ENCODE results near the gene SLC15A3. TPM values are rescaled to one million over a fixed set of nuclear protein-coding genes. Genes with fewer than 3 reads are reported as not detected.

Gene SLC15A3
- total and polyA plus RNA-seq, 5 donors from 2014 or later, result 0.43 to 1.0 TPM; not detected in 3

DNA sequence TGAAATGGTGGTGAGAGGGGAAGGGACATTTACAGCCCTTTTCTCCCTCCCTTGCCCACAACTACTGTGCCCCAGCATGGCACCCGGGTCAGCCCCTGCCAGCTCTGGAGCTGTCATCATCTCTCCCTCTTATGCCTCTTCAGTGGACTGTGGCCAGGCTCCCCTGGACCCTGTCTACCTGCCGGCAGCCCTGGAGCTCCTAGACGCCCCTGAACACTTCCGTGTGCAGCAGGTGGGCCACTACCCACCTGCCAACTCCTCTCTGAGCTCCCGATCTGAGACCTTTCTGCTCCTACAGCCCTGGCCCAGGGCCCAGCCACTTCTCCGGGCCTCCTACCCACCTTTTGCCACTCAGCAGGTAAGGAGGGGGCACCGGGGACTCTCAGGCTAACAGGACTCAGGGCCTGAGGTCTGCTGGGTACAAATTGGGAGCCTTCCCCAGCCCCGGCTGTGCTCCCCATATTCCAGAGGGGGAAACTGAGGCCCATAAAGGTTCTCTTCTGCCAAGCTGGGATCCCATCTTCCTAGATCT lies 24.8 kb downstream of the SLC15A3 start:
- H3K4me1 ChIP-seq (ENCODE audit: control insufficient read depth, insufficient read depth, low read length, poor library complexity, severe bottlenecking), result peaks cover 21% of the 10 kb centered on the region
- Mint-ChIP-seq H3K27ac (no peak overlapping the region), H3K27me3 (peaks cover 34% of the 10 kb centered on the region), H3K9me3 (no peaks in the 10 kb centered on the region), H3K4me3 (peak overlapping the region in 2 of 4 donors; percentile 4 to 6), H3K36me3 (peaks cover 12% of the 10 kb centered on the region), H3K4me1 (peaks cover 0 to 15% (median 6%) of the 10 kb centered on the region in 4 donors)
- peaks cover 15% of the 10 kb centered on the region for H3K36me3 ChIP-seq (ENCODE audit: control insufficient read depth, insufficient read depth, low read length)
- ATAC-seq (ENCODE audit: low read depth in 2 of 2) (no peak), DNase-seq (no peak)
- no peaks in the 10 kb centered on the region for H3K9me3 ChIP-seq (ENCODE audit: control insufficient read depth in 2 of 2, low read length in 2 of 2)
- peaks cover 8% of the 10 kb centered on the region for H3K27me3 ChIP-seq (ENCODE audit: control insufficient read depth, insufficient read depth, low read length)
- no peak overlapping the region for H3K4me3 ChIP-seq (ENCODE audit: low read depth, low read length)
- no peak overlapping the region for H3K27ac ChIP-seq (ENCODE audit: insufficient read depth, low read length, poor library complexity, severe bottlenecking)

GRCh38 chr11:60926500-60926899 lies 25.5 kb downstream of the SLC15A3 start:
- Histone ChIP-seq H3K36me3 (ENCODE audit: control insufficient read depth, insufficient read depth, low read length) (peaks cover 22% of the 10 kb centered on the region), H3K9me3 (ENCODE audit: control insufficient read depth in 2 of 2, low read length in 2 of 2) (no peaks in the 10 kb centered on the region), H3K4me1 (ENCODE audit: control insufficient read depth, insufficient read depth, low read length, poor library complexity, severe bottlenecking) (peaks cover 21% of the 10 kb centered on the region), H3K27me3 (ENCODE audit: control insufficient read depth, insufficient read depth, low read length) (peaks cover 8% of the 10 kb centered on the region), H3K27ac (ENCODE audit: insufficient read depth, low read length, poor library complexity, severe bottlenecking) (no peak overlapping the region), H3K4me3 (ENCODE audit: low read depth, low read length) (no peak overlapping the region)
- no peak for DNase-seq
- Mint-ChIP-seq H3K4me3 (peak overlapping the region in 2 of 4 donors; percentile 40 to 61), H3K9me3 (no peaks in the 10 kb centered on the region), H3K36me3 (peaks cover 16% of the 10 kb centered on the region), H3K27me3 (peaks cover 34% of the 10 kb centered on the region), H3K4me1 (peaks cover 0 to 15% (median 6%) of the 10 kb centered on the region in 4 donors), H3K27ac (no peak overlapping the region)
- no peak for ATAC-seq (ENCODE audit: low read depth in 2 of 2)

GRCh38 chr11:60925868-60926267 lies 26.1 kb downstream of the SLC15A3 start:
- H3K27me3 Mint-ChIP-seq, result peaks cover 33% of the 10 kb centered on the region
- H3K36me3 Mint-ChIP-seq, result peaks cover 20% of the 10 kb centered on the region
- DNase-seq (no peak), ATAC-seq (ENCODE audit: low read depth in 2 of 2) (no peak)
- no peak overlapping the region for H3K4me3 ChIP-seq (ENCODE audit: low read depth, low read length)
- peaks cover 0 to 15% (median 6%) of the 10 kb centered on the region in 4 donors for H3K4me1 Mint-ChIP-seq
- peaks cover 28% of the 10 kb centered on the region for H3K36me3 ChIP-seq (ENCODE audit: control insufficient read depth, insufficient read depth, low read length)
- H3K27ac ChIP-seq (ENCODE audit: insufficient read depth, low read length, poor library complexity, severe bottlenecking), result no peak overlapping the region
- H3K4me1 ChIP-seq (ENCODE audit: control insufficient read depth, insufficient read depth, low read length, poor library complexity, severe bottlenecking), result peaks cover 21% of the 10 kb centered on the region
- H3K27ac Mint-ChIP-seq, result peak overlapping the region in 1 of 3 donors; percentile 15
- H3K9me3 ChIP-seq (ENCODE audit: control insufficient read depth in 2 of 2, low read length in 2 of 2), result no peaks in the 10 kb centered on the region
- peaks cover 8% of the 10 kb centered on the region for H3K27me3 ChIP-seq (ENCODE audit: control insufficient read depth, insufficient read depth, low read length)
- no peaks in the 10 kb centered on the region for H3K9me3 Mint-ChIP-seq
- peak overlapping the region in 2 of 4 donors; percentile 61 to 75 for H3K4me3 Mint-ChIP-seq

DNA sequence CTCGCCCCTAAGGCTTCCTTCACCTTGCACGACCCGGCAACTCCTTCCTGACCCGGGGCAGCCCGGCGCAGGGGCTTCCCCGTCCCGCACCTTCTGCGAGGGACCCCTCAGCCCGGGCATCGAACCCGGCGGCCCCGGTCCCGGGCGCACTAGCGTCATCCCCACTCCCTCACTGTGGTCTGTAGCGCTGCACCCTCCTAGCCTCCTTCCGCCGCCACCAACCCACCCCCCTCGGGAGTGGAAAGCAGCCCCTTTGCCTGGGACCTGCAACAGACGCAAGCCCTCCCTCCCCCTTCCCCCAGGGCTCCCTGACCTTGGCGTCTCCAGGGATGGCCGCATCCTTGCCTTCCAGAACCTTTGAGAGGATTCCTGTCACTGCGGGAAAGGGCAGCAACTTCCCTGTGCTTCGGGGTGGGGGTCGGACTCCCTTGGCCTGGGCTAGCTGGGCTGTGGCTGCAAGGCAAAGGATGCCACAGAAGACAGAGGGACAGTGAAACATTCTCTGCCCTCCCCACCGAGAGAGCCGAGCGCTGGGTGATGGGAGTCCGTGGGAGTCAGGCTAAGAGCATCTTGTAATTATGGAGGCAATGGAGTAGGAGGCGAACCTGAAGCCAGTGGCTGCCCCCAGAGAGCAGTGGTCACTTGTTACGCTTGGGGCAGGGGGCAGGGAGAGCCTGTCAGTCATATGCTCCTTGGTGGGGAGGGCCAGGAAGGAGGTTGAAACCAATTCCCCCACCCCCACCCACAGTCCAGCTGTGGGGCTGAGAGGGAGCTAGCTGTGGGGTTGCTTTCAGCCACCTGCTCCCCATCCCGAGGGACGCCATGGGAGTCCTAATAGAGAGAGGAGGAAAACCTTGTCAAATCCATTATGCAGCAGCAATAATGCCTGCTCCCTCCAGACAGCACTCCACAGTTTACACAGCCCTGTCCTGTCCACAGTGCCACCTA lies 26.8 kb downstream of the SLC15A3 start:
- peak overlapping the region in 1 of 3 donors; percentile 69 for H3K27ac Mint-ChIP-seq
- DNase-seq (no peak), ATAC-seq (ENCODE audit: low read depth in 2 of 2) (no peak)
- Histone ChIP-seq H3K36me3 (ENCODE audit: control insufficient read depth, insufficient read depth, low read length) (peaks cover 35% of the 10 kb centered on the region), H3K4me3 (ENCODE audit: low read depth, low read length) (no peak overlapping the region), H3K9me3 (ENCODE audit: control insufficient read depth in 2 of 2, low read length in 2 of 2) (no peaks in the 10 kb centered on the region), H3K27me3 (ENCODE audit: control insufficient read depth, insufficient read depth, low read length) (peaks cover 8% of the 10 kb centered on the region), H3K4me1 (ENCODE audit: control insufficient read depth, insufficient read depth, low read length, poor library complexity, severe bottlenecking) (peaks cover 21% of the 10 kb centered on the region), H3K27ac (ENCODE audit: insufficient read depth, low read length, poor library complexity, severe bottlenecking) (no peak overlapping the region)
- H3K36me3 Mint-ChIP-seq, result peaks cover 27% of the 10 kb centered on the region
- H3K27me3 Mint-ChIP-seq, result peaks cover 30% of the 10 kb centered on the region
- peak overlapping the region; percentile 43 to 72 (median 57) for H3K4me3 Mint-ChIP-seq
- H3K4me1 Mint-ChIP-seq, result peaks cover 0 to 16% (median 8%) of the 10 kb centered on the region in 4 donors
- H3K9me3 Mint-ChIP-seq, result no peaks in the 10 kb centered on the region

DNA sequence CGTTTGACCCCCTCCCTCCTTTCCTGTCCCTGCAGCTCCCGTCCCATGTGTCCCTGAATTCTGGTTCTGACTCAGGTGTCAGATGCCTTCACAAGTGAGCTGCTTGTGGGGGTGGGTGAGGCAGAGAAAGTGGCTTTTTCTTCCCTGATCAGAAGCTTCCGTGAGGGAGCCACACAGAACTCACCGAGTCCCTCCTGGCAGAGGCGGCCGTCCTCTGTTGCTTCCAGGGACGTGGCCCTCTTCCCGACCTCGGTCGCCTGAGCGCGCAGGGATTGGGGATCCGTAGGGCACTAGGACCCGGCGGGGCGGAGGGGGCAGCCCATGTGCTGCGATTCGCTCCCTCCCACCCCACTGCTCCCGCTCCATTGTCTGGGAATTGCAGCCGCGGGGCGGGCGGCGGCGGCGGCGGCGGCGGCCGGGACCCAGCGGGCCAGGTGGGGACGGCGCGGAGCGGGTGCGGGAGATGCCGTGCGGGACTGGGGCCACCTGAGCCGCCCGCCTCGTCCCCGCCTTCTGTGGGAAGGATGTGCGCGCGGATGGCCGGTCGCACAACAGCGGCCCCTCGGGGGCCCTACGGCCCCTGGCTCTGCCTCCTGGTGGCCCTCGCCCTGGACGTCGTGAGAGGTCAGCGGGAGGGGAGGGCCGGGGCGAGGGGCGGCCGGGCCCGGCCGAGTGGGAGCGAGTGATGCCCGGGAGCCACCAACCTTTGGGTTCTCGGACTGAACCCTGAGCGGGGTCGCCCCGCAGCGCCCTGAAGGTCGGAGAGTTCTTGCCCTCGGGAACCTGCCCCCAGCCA lies 27.7 kb downstream of the SLC15A3 start, which contains the start of gene TMEM132A:
Gene TMEM132A, plus strand, starts transcription at position 351 of the 796 bp plus-strand sequence. Its CDS starts 174 bp downstream, at position 525.
- DNase-seq (no peak), ATAC-seq (ENCODE audit: low read depth in 2 of 2) (peak in 1 of 2 donors; percentile 20)
- Mint-ChIP-seq H3K27me3 (peaks cover 30% of the 10 kb centered on the region), H3K27ac (peak within 1 kb of the TSS in 1 of 3 donors; percentile 69), H3K4me1 (peaks cover 0 to 21% (median 8%) of the 10 kb centered on the region in 4 donors), H3K36me3 (peaks cover 35% of the 10 kb centered on the region), H3K9me3 (no peaks in the 10 kb centered on the region), H3K4me3 (peak within 1 kb of the TSS; percentile 43 to 76 (median 64))
- no peak within 1 kb of the TSS for H3K4me3 ChIP-seq (ENCODE audit: low read depth, low read length)
- H3K9me3 ChIP-seq (ENCODE audit: control insufficient read depth in 2 of 2, low read length in 2 of 2), result no peaks in the 10 kb centered on the region
- H3K27ac ChIP-seq (ENCODE audit: insufficient read depth, low read length, poor library complexity, severe bottlenecking), result no peak within 1 kb of the TSS
- peaks cover 21% of the 10 kb centered on the region for H3K4me1 ChIP-seq (ENCODE audit: control insufficient read depth, insufficient read depth, low read length, poor library complexity, severe bottlenecking)
- peaks cover 5% of the 10 kb centered on the region for H3K27me3 ChIP-seq (ENCODE audit: control insufficient read depth, insufficient read depth, low read length)
- peaks cover 44% of the 10 kb centered on the region for H3K36me3 ChIP-seq (ENCODE audit: control insufficient read depth, insufficient read depth, low read length)

DNA sequence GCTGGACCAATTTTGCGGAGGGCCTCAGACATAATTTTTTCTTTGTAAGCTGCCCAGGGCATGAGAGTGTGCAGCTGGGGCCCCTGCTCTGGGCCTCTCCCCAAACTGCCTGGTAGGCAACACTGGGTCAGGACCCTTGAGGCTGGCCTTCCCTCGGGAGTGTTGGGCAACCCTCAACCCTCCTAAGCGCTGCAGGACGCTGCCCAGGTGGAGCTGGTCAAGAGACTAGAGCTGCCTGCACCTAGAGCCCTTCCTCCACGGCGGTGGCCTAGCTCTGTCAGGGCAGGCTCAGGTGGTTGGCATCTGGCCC lies 28.2 kb downstream of the SLC15A3 start:
- Histone ChIP-seq H3K9me3 (ENCODE audit: control insufficient read depth in 2 of 2, low read length in 2 of 2) (no peaks in the 10 kb centered on the region), H3K36me3 (ENCODE audit: control insufficient read depth, insufficient read depth, low read length) (peaks cover 45% of the 10 kb centered on the region), H3K27me3 (ENCODE audit: control insufficient read depth, insufficient read depth, low read length) (peaks cover 5% of the 10 kb centered on the region), H3K4me3 (ENCODE audit: low read depth, low read length) (no peak overlapping the region), H3K27ac (ENCODE audit: insufficient read depth, low read length, poor library complexity, severe bottlenecking) (no peak overlapping the region), H3K4me1 (ENCODE audit: control insufficient read depth, insufficient read depth, low read length, poor library complexity, severe bottlenecking) (peaks cover 21% of the 10 kb centered on the region)
- H3K27me3 Mint-ChIP-seq, result peaks cover 30% of the 10 kb centered on the region
- peak overlapping the region in 3 of 4 donors; percentile 30 to 70 (median 67) for H3K4me3 Mint-ChIP-seq
- no peak overlapping the region for H3K27ac Mint-ChIP-seq
- DNase-seq (no peak), ATAC-seq (ENCODE audit: low read depth in 2 of 2) (no peak)
- no peaks in the 10 kb centered on the region for H3K9me3 Mint-ChIP-seq
- H3K36me3 Mint-ChIP-seq, result peaks cover 36% of the 10 kb centered on the region
- H3K4me1 Mint-ChIP-seq, result peaks cover 0 to 25% (median 8%) of the 10 kb centered on the region in 4 donors

DNA sequence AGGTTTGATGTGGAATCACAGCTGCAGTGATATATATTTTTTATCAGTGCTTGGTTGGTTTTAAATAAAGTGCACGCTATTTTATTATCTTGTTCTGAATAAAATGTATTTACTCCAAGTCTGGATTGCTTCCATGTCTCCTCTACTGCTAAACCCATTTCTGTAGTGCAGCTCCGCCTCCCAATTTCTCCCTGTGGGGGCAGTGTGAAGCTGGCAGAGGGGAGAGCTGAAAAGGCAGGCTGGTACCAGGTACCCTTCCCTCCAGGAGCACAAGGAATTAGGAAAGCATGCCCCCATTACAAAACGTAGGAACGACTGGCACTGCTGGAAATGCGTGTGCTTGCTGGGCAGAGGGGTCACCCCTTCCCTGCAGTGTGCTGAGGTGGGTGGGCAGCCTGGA lies 28.6 kb downstream of the SLC15A3 start:
- peaks cover 45% of the 10 kb centered on the region for H3K36me3 ChIP-seq (ENCODE audit: control insufficient read depth, insufficient read depth, low read length)
- H3K9me3 ChIP-seq (ENCODE audit: control insufficient read depth in 2 of 2, low read length in 2 of 2), result no peaks in the 10 kb centered on the region
- Mint-ChIP-seq H3K36me3 (peaks cover 36% of the 10 kb centered on the region), H3K9me3 (no peaks in the 10 kb centered on the region), H3K4me1 (peaks cover 0 to 25% (median 8%) of the 10 kb centered on the region in 4 donors), H3K27me3 (peaks cover 30% of the 10 kb centered on the region), H3K27ac (no peak overlapping the region), H3K4me3 (peak overlapping the region in 3 of 4 donors; percentile 10 to 76 (median 33))
- peaks cover 21% of the 10 kb centered on the region for H3K4me1 ChIP-seq (ENCODE audit: control insufficient read depth, insufficient read depth, low read length, poor library complexity, severe bottlenecking)
- no peak for DNase-seq
- no peak overlapping the region for H3K27ac ChIP-seq (ENCODE audit: insufficient read depth, low read length, poor library complexity, severe bottlenecking)
- H3K4me3 ChIP-seq (ENCODE audit: low read depth, low read length), result no peak overlapping the region
- no peak for ATAC-seq (ENCODE audit: low read depth in 2 of 2)
- peaks cover 5% of the 10 kb centered on the region for H3K27me3 ChIP-seq (ENCODE audit: control insufficient read depth, insufficient read depth, low read length)
